IPS-18a (cell line): ENCODE results near the gene DNTT.

Experiments
- H3K27ac ChIP-seq: one replicate; pipeline ENCODE4 v1.5.1; 2013; ENCODE audit warnings: low read length
- H3K27me3 ChIP-seq: one replicate; pipeline ENCODE4 v1.6.1; 2013; ENCODE audit warnings: mild to moderate bottlenecking, low read length; ENCODE audit not compliant: control insufficient read depth, insufficient read depth
- H3K36me3 ChIP-seq: one replicate; pipeline ENCODE4 v1.6.1; 2013; ENCODE audit warnings: low read depth, low read length; ENCODE audit not compliant: control insufficient read depth
- H3K4me1 ChIP-seq: one replicate; pipeline ENCODE4 v1.6.1; 2013; ENCODE audit warnings: low read depth, low read length; ENCODE audit not compliant: control insufficient read depth
- H3K4me3 ChIP-seq: one replicate; pipeline ENCODE4 v1.5.1; 2013; ENCODE audit warnings: low read length
- H3K9ac ChIP-seq: one replicate; pipeline ENCODE4 v1.6.1; 2013; ENCODE audit warnings: mild to moderate bottlenecking, low read length, moderate library complexity
- H3K9me3 ChIP-seq: one replicate; pipeline ENCODE4 v1.6.1; 2013; ENCODE audit warnings: low read depth, low read length; ENCODE audit not compliant: control insufficient read depth

Gene DNTT

DNA sequence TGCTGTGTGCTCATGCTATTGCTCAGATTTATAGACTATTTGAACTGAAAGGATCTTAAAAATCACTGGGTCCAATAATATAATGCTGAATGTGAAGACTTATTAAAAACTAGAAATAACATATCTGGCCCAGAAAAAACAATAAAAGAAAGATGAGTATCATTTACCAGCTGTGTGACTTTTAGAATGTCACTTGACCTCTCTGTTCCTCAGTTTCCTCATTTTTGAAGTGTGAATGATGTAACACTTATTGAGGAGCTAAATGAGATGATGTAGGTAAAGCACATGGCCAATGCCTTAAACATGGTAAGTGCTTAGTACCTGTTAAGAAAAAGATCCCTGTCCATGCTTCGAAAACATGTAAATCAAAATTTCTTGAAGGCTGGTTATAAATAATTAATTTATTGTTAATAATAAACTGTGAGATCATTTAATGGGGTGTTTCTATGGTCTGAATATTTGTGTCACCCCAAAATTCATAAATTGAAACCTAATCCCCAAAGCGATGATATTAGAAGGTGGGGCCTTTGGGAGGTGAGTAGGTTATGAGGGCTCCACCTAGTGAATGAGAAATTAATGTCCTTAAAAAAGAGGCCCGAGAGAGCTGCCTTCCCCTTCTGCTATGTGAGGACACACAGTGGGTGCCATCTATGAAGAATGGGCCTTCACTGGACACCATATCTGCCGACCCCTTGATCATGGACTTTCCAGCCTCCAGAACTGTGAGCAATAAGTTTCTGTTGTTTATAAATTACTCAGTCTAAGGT, 13.0 kb downstream of the DNTT start:
- Histone ChIP-seq H3K4me1 (peaks cover 7% of the 10 kb centered on the region), H3K4me3 (no peak overlapping the region), H3K9ac (no peak overlapping the region), H3K27ac (no peak overlapping the region), H3K36me3 (no peaks in the 10 kb centered on the region), H3K27me3 (no peaks in the 10 kb centered on the region), H3K9me3 (no peaks in the 10 kb centered on the region)

GRCh38 chr10:96319754-96320474, 15.7 kb downstream of the DNTT start:
- H3K27me3 ChIP-seq = no peaks in the 10 kb centered on the region
- H3K27ac ChIP-seq = no peak overlapping the region
- no peaks in the 10 kb centered on the region for H3K9me3 ChIP-seq
- H3K9ac ChIP-seq = no peak overlapping the region
- H3K4me3 ChIP-seq = no peak overlapping the region
- no peaks in the 10 kb centered on the region for H3K36me3 ChIP-seq
- H3K4me1 ChIP-seq = peaks cover 4% of the 10 kb centered on the region

GRCh38 chr10:96321822-96322221, 17.6 kb downstream of the DNTT start:
- no peaks in the 10 kb centered on the region for H3K4me1 ChIP-seq
- no peak overlapping the region for H3K4me3 ChIP-seq
- no peak overlapping the region for H3K27ac ChIP-seq
- no peak overlapping the region for H3K9ac ChIP-seq
- no peaks in the 10 kb centered on the region for H3K36me3 ChIP-seq
- H3K9me3 ChIP-seq = no peaks in the 10 kb centered on the region
- H3K27me3 ChIP-seq = no peaks in the 10 kb centered on the region

GRCh38 chr10:96322275-96322674, 18.0 kb downstream of the DNTT start:
- Histone ChIP-seq H3K27me3 (no peaks in the 10 kb centered on the region), H3K36me3 (no peaks in the 10 kb centered on the region)

GRCh38 chr10:96324447-96324846, 20.2 kb downstream of the DNTT start:
- H3K4me1 ChIP-seq = no peaks in the 10 kb centered on the region
- H3K36me3 ChIP-seq = no peaks in the 10 kb centered on the region
- H3K27ac ChIP-seq = no peak overlapping the region
- H3K9ac ChIP-seq = no peak overlapping the region
- H3K9me3 ChIP-seq = no peaks in the 10 kb centered on the region
- no peak overlapping the region for H3K4me3 ChIP-seq
- no peaks in the 10 kb centered on the region for H3K27me3 ChIP-seq

More at GRCh38 chr10:96322275-96322674, 18.0 kb downstream of the DNTT start:
- Histone ChIP-seq H3K4me3 (no peak overlapping the region), H3K27ac (no peak overlapping the region), H3K4me1 (no peaks in the 10 kb centered on the region), H3K9ac (no peak overlapping the region), H3K9me3 (no peaks in the 10 kb centered on the region)

- H3K27me3 ChIP-seq = no peaks in the 10 kb centered on the region
- H3K27ac ChIP-seq = no peak overlapping the region
- no peaks in the 10 kb centered on the region for H3K36me3 ChIP-seq
- no peaks in the 10 kb centered on the region for H3K4me1 ChIP-seq
- H3K9ac ChIP-seq = no peak overlapping the region
- no peak overlapping the region for H3K4me3 ChIP-seq
- no peaks in the 10 kb centered on the region for H3K9me3 ChIP-seq
Measured at GRCh38 chr10:96325719-96326373, 21.6 kb downstream of the DNTT start.

DNA sequence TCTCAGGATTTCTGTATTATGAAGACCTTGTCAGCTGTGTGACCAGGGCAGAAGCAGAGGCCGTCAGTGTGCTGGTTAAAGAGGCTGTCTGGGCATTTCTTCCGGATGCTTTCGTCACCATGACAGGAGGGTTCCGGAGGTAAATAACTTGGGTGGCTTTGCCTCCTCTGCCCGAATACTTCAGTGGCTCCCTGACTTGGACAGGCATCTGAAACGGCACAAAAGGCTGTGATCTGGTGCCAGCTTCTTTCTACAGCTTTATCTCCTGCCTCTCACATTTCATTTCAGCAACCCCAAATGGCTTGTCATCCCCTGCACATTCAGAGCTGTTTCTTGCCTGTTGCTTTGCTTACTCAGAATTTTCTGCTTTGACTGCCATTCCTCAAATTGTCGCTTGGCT, 23.2 kb downstream of the DNTT start:
- H3K9ac ChIP-seq = no peak overlapping the region
- no peaks in the 10 kb centered on the region for H3K27me3 ChIP-seq
- H3K9me3 ChIP-seq = no peaks in the 10 kb centered on the region
- no peaks in the 10 kb centered on the region for H3K36me3 ChIP-seq
- no peaks in the 10 kb centered on the region for H3K4me1 ChIP-seq
- H3K27ac ChIP-seq = no peak overlapping the region
- H3K4me3 ChIP-seq = no peak overlapping the region

DNA sequence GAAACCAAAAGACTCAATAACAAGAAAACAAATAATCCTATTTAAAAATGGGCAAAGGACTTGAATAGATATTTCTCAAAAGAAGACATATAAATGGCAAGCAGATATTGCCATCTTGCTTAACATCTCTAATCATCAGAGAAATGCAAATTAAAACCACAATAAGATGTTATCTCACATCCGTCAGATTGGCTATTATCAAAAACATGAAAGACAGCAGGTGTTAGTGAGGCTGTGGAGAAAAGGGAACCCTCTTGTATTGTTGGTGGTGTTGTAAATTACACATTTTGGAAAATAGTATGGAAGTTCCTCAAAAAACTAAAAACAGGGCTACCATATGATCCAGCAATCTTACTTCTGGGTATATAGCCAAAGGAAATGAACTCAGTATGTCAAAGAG, 28.9 kb downstream of the DNTT start:
- H3K27me3 ChIP-seq = no peaks in the 10 kb centered on the region
- H3K4me3 ChIP-seq = no peak overlapping the region
- no peaks in the 10 kb centered on the region for H3K9me3 ChIP-seq
- H3K9ac ChIP-seq = no peak overlapping the region
- H3K27ac ChIP-seq = no peak overlapping the region
- peaks cover 3% of the 10 kb centered on the region for H3K4me1 ChIP-seq
- H3K36me3 ChIP-seq = no peaks in the 10 kb centered on the region

GRCh38 chr10:96334616-96335526, 30.6 kb downstream of the DNTT start:
- H3K4me1 ChIP-seq = peaks cover 5% of the 10 kb centered on the region
- no peak overlapping the region for H3K27ac ChIP-seq

DNA sequence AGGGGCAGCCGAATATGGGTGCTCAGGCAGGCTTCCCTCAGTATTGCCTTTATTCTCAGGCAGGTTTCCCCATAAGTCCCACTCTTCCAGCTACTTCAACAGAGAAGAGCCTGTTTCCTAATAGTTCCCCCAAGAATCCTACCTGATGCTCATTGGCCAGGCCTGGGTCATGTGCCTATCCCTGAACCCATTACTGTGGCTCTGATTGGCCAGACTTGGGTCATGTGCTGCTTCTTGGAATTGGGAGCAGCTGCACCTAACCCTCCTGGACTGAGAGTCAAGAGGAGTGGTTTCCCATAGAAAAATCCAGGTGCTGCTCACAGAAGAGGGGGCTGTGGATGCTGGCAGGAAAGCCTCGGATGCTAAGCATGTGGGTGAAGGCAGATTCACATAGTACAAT, 32.9 kb downstream of the DNTT start:
- Histone ChIP-seq H3K27ac (no peak overlapping the region), H3K4me1 (peaks cover 22% of the 10 kb centered on the region), H3K9me3 (no peaks in the 10 kb centered on the region), H3K36me3 (no peaks in the 10 kb centered on the region), H3K4me3 (no peak overlapping the region), H3K9ac (no peak overlapping the region), H3K27me3 (no peaks in the 10 kb centered on the region)

More at GRCh38 chr10:96334616-96335526, 30.6 kb downstream of the DNTT start:
- H3K27me3 ChIP-seq = no peaks in the 10 kb centered on the region
- H3K4me3 ChIP-seq = no peak overlapping the region
- H3K9ac ChIP-seq = no peak overlapping the region
- H3K36me3 ChIP-seq = no peaks in the 10 kb centered on the region
- H3K9me3 ChIP-seq = no peaks in the 10 kb centered on the region
